SK-N-SH (cell line): ENCODE data around the gene AKAP9.

ENCODE experiments used
- CTCF ChIP-seq: fragments of 200-600 bp; sonication (generic); IDR thresholded peaks from 2 replicates; pipeline ENCODE4 v1.6.1; 2017; ENCODE audit warnings: antibody characterized with exemption, mild to moderate bottlenecking, moderate library complexity
- MEF2A ChIP-seq: IDR thresholded peaks from 2 replicates; pipeline ENCODE4 v1.4.0; 2012; ENCODE audit warnings: low read depth, borderline replicate concordance
- POLR2AphosphoS5 ChIP-seq: IDR thresholded peaks from 2 replicates; pipeline ENCODE4 v1.6.1; 2012; ENCODE audit warnings: low read depth, low read length
- RAD21 ChIP-seq: IDR thresholded peaks from 2 replicates; pipeline ENCODE4 v1.6.1; 2012; ENCODE audit warnings: mild to moderate bottlenecking, low read length
- REST ChIP-seq: IDR thresholded peaks from 2 replicates; pipeline ENCODE4 v1.6.1; 2012; ENCODE audit warnings: mild to moderate bottlenecking, low read depth, low read length, moderate library complexity
- RFX5 ChIP-seq: IDR thresholded peaks from 2 replicates; pipeline ENCODE4 v1.6.1; 2012; ENCODE audit warnings: mild to moderate bottlenecking, improper control_type of control experiment, low read length
- TAF1 ChIP-seq: IDR thresholded peaks from 2 replicates; pipeline ENCODE4 v1.6.1; 2012; ENCODE audit warnings: low read depth, mild to moderate bottlenecking, low read length, moderate library complexity, borderline replicate concordance
- TEAD4 ChIP-seq: IDR thresholded peaks from 2 replicates; pipeline ENCODE4 v1.4.0; 2012; ENCODE audit warnings: mild to moderate bottlenecking, borderline replicate concordance; ENCODE audit not compliant: insufficient read depth
- YY1 ChIP-seq: IDR thresholded peaks from 2 replicates; pipeline ENCODE4 v1.4.0; 2012; ENCODE audit warnings: low read depth, mild to moderate bottlenecking

- TF ChIP-seq RFX5 (no peak), POLR2AphosphoS5 (no peak), CTCF (no peak), YY1 (no peak), TEAD4 (no peak), REST (no peak), TAF1 (no peak), RAD21 (no peak), MEF2A (no peak)
Observed at GRCh38 chr7:92131093-92131492, 190.4 kb downstream of the AKAP9 start.
